ENCODE results near the gene CTXND1.
A peak's percentile ranks its signal among the peaks of the same experiment; 100 is the strongest.

The CTXND1 gene

GRCh38 chr15:80251428-80252120 lies 439 bp downstream of the CTXND1 start:
- DNase-seq, result no peak

GRCh38 chr15:80250614-80251427 lies 1.2 kb downstream of the CTXND1 start:
- no peak for DNase-seq

GRCh38 chr15:80249973-80250372 lies 2.0 kb downstream of the CTXND1 start:
- no peak for DNase-seq

GRCh38 chr15:80247320-80247719 lies 4.7 kb downstream of the CTXND1 start:
- no peak for DNase-seq

GRCh38 chr15:80246425-80246894 lies 5.6 kb downstream of the CTXND1 start:
- no peak for DNase-seq

- DNase-seq, result no peak
Observed at GRCh38 chr15:80242802-80243201, 9.2 kb downstream of the CTXND1 start.

- DNase-seq, result no peak
Observed at GRCh38 chr15:80242132-80242769, 9.8 kb downstream of the CTXND1 start.

GRCh38 chr15:80241508-80241907 lies 10.5 kb downstream of the CTXND1 start:
- no peak for DNase-seq

- no peak for DNase-seq
Observed at GRCh38 chr15:80240276-80240675, 11.7 kb downstream of the CTXND1 start.

- peak; percentile 36 for DNase-seq
Observed at GRCh38 chr15:80234883-80235282, 17.1 kb downstream of the CTXND1 start.

- DNase-seq, result no peak
Observed at GRCh38 chr15:80233581-80233980, 18.4 kb downstream of the CTXND1 start.

- DNase-seq, result no peak
Observed at GRCh38 chr15:80231371-80231770, 20.6 kb downstream of the CTXND1 start.

- DNase-seq, result no peak
Observed at GRCh38 chr15:80228959-80229610, 22.9 kb downstream of the CTXND1 start.

GRCh38 chr15:80219955-80220354 lies 32.1 kb downstream of the CTXND1 start:
- no peak for DNase-seq

- DNase-seq, result no peak
Observed at GRCh38 chr15:80217327-80217900, 34.6 kb downstream of the CTXND1 start.

- DNase-seq, result no peak
Observed at GRCh38 chr15:80216911-80217310, 35.1 kb downstream of the CTXND1 start.

- DNase-seq, result no peak
Observed at GRCh38 chr15:80216141-80216540, 35.9 kb downstream of the CTXND1 start.

- no peak for DNase-seq
Observed at GRCh38 chr15:80214910-80215309, 37.1 kb downstream of the CTXND1 start.

- no peak for DNase-seq
Observed at GRCh38 chr15:80211976-80212375, 40.0 kb downstream of the CTXND1 start.

- no peak for DNase-seq
Observed at GRCh38 chr15:80210611-80211573, 41.1 kb downstream of the CTXND1 start.

Data from CD4-positive, alpha-beta T cell treated with Interleukin-17A for 1 hour (primary cell).